Suprapubic skin (tissue), 4 donors: ENCODE results near the gene FRMD8. TPM values are rescaled to one million over a fixed set of nuclear protein-coding genes. Genes with fewer than 3 reads are reported as not detected.
A peak's percentile ranks its signal among the peaks of the same experiment; 100 is the strongest.

Experiments used
- DNase-seq, 2 donors: peaks; one replicate each; pipeline ENCODE4 v3.0.0-alpha.2; 2019; ENCODE audit warnings: low spot score in 2 of 2
- H3K27ac ChIP-seq: fragments of 200-600 bp; sonication (generic); one replicate; pipeline ENCODE4 v1.5.1; 2019
- H3K27me3 ChIP-seq: fragments of 200-600 bp; sonication (generic); one replicate; pipeline ENCODE4 v1.5.1; 2019
- H3K36me3 ChIP-seq: fragments of 200-600 bp; sonication (generic); one replicate; pipeline ENCODE4 v1.5.1; 2019
- H3K4me1 ChIP-seq: fragments of 200-600 bp; sonication (generic); one replicate; pipeline ENCODE4 v1.5.1; 2019
- H3K4me3 ChIP-seq: fragments of 200-600 bp; sonication (generic); one replicate; pipeline ENCODE4 v1.5.1; 2019; ENCODE audit warnings: mild to moderate bottlenecking
- H3K9me3 ChIP-seq: fragments of 200-600 bp; sonication (generic); one replicate; pipeline ENCODE4 v1.5.1; 2019
- EP300 ChIP-seq: sonication (generic); formaldehyde crosslinking; IDR thresholded peaks from one replicate; pipeline ENCODE4 v1.6.1; 2017; ENCODE audit warnings: antibody characterized with exemption
- POLR2A ChIP-seq, 2 donors: fragments of 450-650 bp; IDR thresholded peaks; one replicate each; pipeline ENCODE4 v1.6.1; 2017; ENCODE audit warnings: antibody characterized with exemption in 2 of 2, mild to moderate bottlenecking in 2 of 2, moderate library complexity in 2 of 2
- POLR2AphosphoS5 ChIP-seq, 3 donors: sonication (generic); formaldehyde crosslinking; IDR thresholded peaks; one replicate each; pipeline ENCODE4 v1.6.1; 2017; ENCODE audit warnings: antibody characterized with exemption in 3 of 3
- WGBS: methylation state at CpG from one replicate; pipeline ENCODE4 v1.1.5; 2018; 5-methylcytosine and 5-hydroxymethylcytosine counted together
- total RNA-seq, 4 donors: library from RNA; depleted of rRNA; stranded (reverse); fragments of >200 nt; gene quantifications; one replicate each; pipeline ENCODE4 v1.1.0, GENCODE V29; 2016
- TF ChIP-seq, protein P1 (sequence below), 2 donors: fragments of 200-600 bp in 1 of 2; fragments of 450-650 bp in 1 of 2; sonication (generic) in 1 of 2; IDR thresholded peaks; one replicate each; pipeline ENCODE4 v1.5.1; 2016 to 2019; ENCODE audit warnings: antibody characterized with exemption in 2 of 2, mild to moderate bottlenecking in 1 of 2, moderate library complexity in 1 of 2

The FRMD8 gene
- total RNA-seq, 4 donors from 2014 or later: 56.2 to 107 (median 81.5) TPM

DNA sequence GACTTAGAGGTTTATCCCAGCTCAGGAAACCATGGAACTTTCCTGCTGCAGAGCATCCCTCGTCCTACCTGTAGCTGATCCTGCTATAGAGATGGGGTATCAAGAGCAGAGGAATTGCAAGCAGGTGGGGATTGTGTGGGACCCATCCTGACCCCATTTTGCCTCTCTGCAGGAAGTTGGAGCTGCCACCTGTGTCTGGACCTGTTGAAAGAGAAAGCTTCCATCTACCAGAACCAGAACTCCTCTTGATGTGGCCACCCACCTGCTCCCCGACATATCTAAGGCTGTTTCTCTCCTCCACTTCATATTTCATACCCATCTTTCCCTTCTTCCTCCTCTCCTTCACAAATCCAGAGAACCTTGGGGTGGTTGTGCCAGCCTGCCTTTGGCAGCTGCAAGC lies 34.9 kb upstream of the FRMD8 start:
- TF ChIP-seq POLR2A (IDR thresholded peaks at IDR 0.05): no peak
- TF ChIP-seq POLR2AphosphoS5 (IDR thresholded peaks at IDR 0.05): no peak
- TF ChIP-seq EP300: no peak
- TF ChIP-seq, protein P1, sequence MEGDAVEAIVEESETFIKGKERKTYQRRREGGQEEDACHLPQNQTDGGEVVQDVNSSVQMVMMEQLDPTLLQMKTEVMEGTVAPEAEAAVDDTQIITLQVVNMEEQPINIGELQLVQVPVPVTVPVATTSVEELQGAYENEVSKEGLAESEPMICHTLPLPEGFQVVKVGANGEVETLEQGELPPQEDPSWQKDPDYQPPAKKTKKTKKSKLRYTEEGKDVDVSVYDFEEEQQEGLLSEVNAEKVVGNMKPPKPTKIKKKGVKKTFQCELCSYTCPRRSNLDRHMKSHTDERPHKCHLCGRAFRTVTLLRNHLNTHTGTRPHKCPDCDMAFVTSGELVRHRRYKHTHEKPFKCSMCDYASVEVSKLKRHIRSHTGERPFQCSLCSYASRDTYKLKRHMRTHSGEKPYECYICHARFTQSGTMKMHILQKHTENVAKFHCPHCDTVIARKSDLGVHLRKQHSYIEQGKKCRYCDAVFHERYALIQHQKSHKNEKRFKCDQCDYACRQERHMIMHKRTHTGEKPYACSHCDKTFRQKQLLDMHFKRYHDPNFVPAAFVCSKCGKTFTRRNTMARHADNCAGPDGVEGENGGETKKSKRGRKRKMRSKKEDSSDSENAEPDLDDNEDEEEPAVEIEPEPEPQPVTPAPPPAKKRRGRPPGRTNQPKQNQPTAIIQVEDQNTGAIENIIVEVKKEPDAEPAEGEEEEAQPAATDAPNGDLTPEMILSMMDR (IDR thresholded peaks at IDR 0.05): no peak
- no peak overlapping the region for H3K27ac ChIP-seq
- H3K27me3 ChIP-seq: peaks cover 2% of the 10 kb centered on the region
- peaks cover 24% of the 10 kb centered on the region for H3K4me1 ChIP-seq
- WGBS: 89% methylated on average over 2 of the region's 2 CpGs
- H3K9me3 ChIP-seq: no peaks in the 10 kb centered on the region
- H3K4me3 ChIP-seq: no peak overlapping the region
- peaks cover 61% of the 10 kb centered on the region for H3K36me3 ChIP-seq
- no peak for DNase-seq

DNA sequence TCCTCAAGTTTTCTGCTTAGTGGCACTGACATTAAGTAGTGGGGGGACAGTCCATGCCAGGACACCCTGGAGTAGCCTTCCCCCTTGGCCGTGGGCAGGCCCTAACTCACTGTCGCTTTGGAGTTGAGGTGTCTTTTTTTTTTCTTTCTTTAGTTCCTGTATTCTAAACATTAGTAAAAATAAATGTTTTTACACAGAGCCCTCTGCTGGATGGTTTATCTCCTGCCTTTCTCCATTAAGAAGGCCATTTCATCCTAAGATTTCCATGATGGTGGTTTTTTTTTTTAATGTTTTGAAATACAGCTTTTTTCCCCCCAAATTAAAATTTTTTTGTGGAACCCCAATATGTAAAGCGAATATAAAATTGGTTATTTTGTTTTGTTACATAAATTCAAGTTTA lies 33.7 kb upstream of the FRMD8 start:
- H3K36me3 ChIP-seq: peaks cover 48% of the 10 kb centered on the region
- 70% methylated on average over 3 of the region's 3 CpGs for WGBS

DNA sequence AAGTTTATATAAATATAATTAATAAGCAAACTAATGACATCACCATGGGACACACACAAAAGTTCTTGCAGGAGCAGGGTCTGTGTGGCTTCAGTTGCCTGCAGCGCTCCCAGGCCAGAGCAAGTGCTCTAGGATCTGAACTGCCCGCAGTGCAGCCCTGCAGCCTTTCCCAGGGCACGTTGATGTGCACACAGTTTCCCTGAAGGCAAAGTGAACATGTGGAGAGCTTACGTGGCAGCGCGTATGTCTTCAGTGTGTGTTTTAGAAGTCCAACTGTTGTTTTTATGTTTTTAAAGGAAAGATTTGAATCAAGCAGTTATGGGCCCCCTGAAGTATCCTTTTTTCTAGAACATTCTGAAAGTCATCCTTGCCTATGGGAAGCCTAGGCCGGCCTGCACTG lies 33.1 kb upstream of the FRMD8 start:
- TF ChIP-seq POLR2AphosphoS5 (IDR thresholded peaks at IDR 0.05): no peak
- no peak for TF ChIP-seq EP300
- TF ChIP-seq, protein P1 (IDR thresholded peaks at IDR 0.05): no peak
- no peak for TF ChIP-seq POLR2A (IDR thresholded peaks at IDR 0.05)
- WGBS: 84% methylated on average over 7 of the region's 7 CpGs
- H3K4me1 ChIP-seq: peaks cover 24% of the 10 kb centered on the region
- H3K9me3 ChIP-seq: no peaks in the 10 kb centered on the region
- no peak for DNase-seq
- no peak overlapping the region for H3K27ac ChIP-seq
- H3K27me3 ChIP-seq: peaks cover 8% of the 10 kb centered on the region
- H3K4me3 ChIP-seq: no peak overlapping the region
- H3K36me3 ChIP-seq: peaks cover 42% of the 10 kb centered on the region

More for the DNA sequence above, 33.7 kb upstream of the FRMD8 start:
- DNase-seq: no peak
- no peak for TF ChIP-seq POLR2A (IDR thresholded peaks at IDR 0.05)
- no peak for TF ChIP-seq EP300
- TF ChIP-seq, protein P1 (IDR thresholded peaks at IDR 0.05): no peak
- TF ChIP-seq POLR2AphosphoS5 (IDR thresholded peaks at IDR 0.05): no peak
- no peaks in the 10 kb centered on the region for H3K9me3 ChIP-seq
- no peak overlapping the region for H3K4me3 ChIP-seq
- H3K4me1 ChIP-seq: peaks cover 24% of the 10 kb centered on the region
- H3K27ac ChIP-seq: no peak overlapping the region
- peaks cover 8% of the 10 kb centered on the region for H3K27me3 ChIP-seq

DNA sequence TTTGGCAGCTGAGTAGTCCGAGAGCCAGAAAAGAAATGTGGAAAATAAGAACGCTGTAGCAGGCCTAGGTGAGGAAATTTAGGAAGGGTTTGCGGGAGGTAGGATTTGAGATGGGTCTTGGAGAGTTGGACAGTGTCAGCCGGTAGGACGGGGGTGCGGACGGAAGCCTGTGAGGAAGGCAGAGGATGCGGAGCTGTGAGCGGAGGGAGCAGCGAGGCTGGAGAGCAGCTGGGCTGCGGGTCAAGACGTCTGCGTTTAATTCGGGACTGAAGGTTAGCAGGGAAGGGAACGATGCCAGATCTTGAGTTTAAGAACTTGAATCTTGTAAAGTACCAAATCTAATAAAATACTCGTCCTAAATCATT lies 32.6 kb upstream of the FRMD8 start:
- 28% methylated on average over 16 of the region's 16 CpGs for whole genome bisulfite sequencing
- Histone ChIP-seq H3K4me1 (peaks cover 24% of the 10 kb centered on the region), H3K27me3 (peaks cover 8% of the 10 kb centered on the region), H3K9me3 (no peaks in the 10 kb centered on the region), H3K36me3 (peaks cover 37% of the 10 kb centered on the region), H3K27ac (peak overlapping the region; percentile 43), H3K4me3 (peak overlapping the region; percentile 80)
- no peak for DNase-seq
- no peak for TF ChIP-seq POLR2AphosphoS5 (IDR thresholded peaks at IDR 0.05)
- no peak for TF ChIP-seq POLR2A (IDR thresholded peaks at IDR 0.05)
- TF ChIP-seq EP300: no peak
- TF ChIP-seq, protein P1 (IDR thresholded peaks at IDR 0.05): no peak

DNA sequence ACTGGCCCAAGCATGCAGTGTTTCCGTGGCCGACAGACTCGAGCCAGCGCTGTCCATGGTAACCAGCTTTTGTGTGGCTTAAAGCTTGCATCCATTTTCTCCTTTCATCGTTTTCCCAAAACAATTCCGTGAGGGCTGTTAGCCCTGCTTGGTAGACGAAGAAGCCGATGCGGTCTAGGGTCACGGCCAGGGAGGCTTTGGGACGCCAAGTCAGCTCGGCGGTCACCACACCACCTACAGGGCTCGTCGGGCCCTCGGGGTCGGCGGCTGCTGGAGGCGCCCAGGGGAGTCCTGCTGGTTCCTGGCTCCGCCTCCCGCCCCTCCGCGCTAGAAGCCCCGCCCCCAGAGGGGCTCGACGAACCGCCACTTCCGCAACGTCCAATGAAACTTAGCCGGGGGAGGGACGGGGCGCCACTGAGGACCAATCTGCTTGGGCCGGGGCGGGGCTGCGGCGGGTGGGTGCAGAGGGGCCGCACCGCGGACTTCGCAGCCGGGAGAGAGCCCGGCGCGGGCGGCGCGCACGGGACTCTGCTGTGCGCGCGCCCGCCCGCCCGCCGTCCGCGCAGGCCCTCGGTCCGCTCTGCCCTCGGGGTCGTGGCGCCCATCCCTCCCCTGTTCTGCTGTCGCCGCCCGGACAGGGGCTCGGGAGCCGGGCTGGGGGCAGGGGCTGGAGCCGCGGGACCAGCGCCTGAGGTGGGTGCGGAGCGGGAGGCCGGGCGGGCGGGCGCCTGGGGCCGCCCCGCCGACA lies 32.0 kb upstream of the FRMD8 start, which contains the start of gene TIGD3:
Gene TIGD3 (plus strand): TSS at position 487 of the 748 bp plus-strand sequence. CDS start 1,058 bp downstream, outside the sequence.
- WGBS: 2% methylated on average over 23 of the region's 79 CpGs
- peaks cover 31% of the 10 kb centered on the region for H3K36me3 ChIP-seq
- H3K4me3 ChIP-seq: peak within 1 kb of the TSS; percentile 80
- peaks cover 24% of the 10 kb centered on the region for H3K4me1 ChIP-seq
- DNase-seq: peak; percentile 98
- no peaks in the 10 kb centered on the region for H3K9me3 ChIP-seq
- TF ChIP-seq POLR2A (IDR thresholded peaks at IDR 0.05) (peak in 1 of 2 donors; percentile 26), EP300 (no peak), POLR2AphosphoS5 (IDR thresholded peaks at IDR 0.05) (peak in 1 of 3 donors; percentile 62)
- TF ChIP-seq, protein P1 (IDR thresholded peaks at IDR 0.05): no peak
- H3K27me3 ChIP-seq: peaks cover 8% of the 10 kb centered on the region
- H3K27ac ChIP-seq: peak within 1 kb of the TSS; percentile 43
